ENCODE results near the gene AMH. TPM values are rescaled to one million over a fixed set of nuclear protein-coding genes. Genes with fewer than 3 reads are reported as not detected.

Gene AMH
- polyA plus RNA-seq, 1 of the 3 experiments (the other 2 are of a cell fraction) = 18.1 TPM

DNA sequence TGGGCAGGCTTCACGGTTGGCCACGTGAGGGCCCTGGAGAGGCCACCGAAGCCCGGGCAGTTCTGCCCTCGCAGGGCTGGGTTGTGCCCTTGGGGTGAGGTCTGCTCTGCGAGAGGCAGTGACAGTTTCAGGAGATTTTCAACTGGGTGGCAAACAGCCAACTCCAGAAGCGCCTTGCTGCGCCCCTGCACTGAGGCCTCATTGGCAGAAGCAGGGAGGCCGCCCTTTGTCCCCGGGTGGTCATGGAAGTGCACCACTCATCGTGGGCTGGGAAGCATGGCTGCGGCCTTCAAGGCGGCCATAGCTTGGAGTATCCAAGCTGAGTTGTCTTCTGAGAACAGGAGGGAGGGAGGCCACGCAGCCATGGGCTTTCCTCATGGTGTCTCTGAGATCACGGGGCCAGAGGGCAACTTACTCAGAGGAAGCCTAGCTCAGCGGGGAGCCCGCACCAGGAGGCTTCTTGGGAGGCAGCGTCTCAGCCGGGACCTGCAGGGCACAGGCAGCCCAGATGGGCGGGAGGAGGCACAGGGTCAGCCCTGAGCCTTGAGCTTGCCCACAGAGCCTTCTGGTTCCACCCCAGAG, 27.8 kb upstream of the AMH start:
- ChIA-PET POLR2A (no interaction called here), CTCF (interaction anchor here (0.7 to 3.8 kb wide), 9 partner anchors 8 to 94 kb away, joined by 3 to 31 read pairs (median 5); no protein-coding TSS in a partner anchor)
- TF ChIP-seq, protein P1, sequence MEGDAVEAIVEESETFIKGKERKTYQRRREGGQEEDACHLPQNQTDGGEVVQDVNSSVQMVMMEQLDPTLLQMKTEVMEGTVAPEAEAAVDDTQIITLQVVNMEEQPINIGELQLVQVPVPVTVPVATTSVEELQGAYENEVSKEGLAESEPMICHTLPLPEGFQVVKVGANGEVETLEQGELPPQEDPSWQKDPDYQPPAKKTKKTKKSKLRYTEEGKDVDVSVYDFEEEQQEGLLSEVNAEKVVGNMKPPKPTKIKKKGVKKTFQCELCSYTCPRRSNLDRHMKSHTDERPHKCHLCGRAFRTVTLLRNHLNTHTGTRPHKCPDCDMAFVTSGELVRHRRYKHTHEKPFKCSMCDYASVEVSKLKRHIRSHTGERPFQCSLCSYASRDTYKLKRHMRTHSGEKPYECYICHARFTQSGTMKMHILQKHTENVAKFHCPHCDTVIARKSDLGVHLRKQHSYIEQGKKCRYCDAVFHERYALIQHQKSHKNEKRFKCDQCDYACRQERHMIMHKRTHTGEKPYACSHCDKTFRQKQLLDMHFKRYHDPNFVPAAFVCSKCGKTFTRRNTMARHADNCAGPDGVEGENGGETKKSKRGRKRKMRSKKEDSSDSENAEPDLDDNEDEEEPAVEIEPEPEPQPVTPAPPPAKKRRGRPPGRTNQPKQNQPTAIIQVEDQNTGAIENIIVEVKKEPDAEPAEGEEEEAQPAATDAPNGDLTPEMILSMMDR (IDR thresholded peaks at IDR 0.05) = no peak
- TF ChIP-seq, protein P2, sequence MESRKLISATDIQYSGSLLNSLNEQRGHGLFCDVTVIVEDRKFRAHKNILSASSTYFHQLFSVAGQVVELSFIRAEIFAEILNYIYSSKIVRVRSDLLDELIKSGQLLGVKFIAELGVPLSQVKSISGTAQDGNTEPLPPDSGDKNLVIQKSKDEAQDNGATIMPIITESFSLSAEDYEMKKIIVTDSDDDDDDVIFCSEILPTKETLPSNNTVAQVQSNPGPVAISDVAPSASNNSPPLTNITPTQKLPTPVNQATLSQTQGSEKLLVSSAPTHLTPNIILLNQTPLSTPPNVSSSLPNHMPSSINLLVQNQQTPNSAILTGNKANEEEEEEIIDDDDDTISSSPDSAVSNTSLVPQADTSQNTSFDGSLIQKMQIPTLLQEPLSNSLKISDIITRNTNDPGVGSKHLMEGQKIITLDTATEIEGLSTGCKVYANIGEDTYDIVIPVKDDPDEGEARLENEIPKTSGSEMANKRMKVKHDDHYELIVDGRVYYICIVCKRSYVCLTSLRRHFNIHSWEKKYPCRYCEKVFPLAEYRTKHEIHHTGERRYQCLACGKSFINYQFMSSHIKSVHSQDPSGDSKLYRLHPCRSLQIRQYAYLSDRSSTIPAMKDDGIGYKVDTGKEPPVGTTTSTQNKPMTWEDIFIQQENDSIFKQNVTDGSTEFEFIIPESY (IDR thresholded peaks at IDR 0.05; ENCODE audit: borderline replicate concordance, low read depth) = no peak
- TF ChIP-seq FOSL2 (IDR thresholded peaks at IDR 0.05; ENCODE audit: borderline replicate concordance, low read depth) (no peak), POLR2AphosphoS5 (IDR thresholded peaks at IDR 0.05; ENCODE audit: low read depth, low read length) (no peak), TCF12 (IDR thresholded peaks at IDR 0.05) (no peak), FOXJ3 (CRISPR knock-in tag; IDR thresholded peaks at IDR 0.05) (no peak), RCOR1 (IDR thresholded peaks at IDR 0.05; ENCODE audit: low read length) (no peak), RXRA (IDR thresholded peaks at IDR 0.05; ENCODE audit: borderline replicate concordance, low read depth) (no peak), CHD2 (IDR thresholded peaks at IDR 0.05; ENCODE audit: low read length, partially characterized antibody) (no peak), TAF1 (IDR thresholded peaks at IDR 0.05; ENCODE audit: borderline replicate concordance, low read depth, low read length) (no peak), SIN3A (IDR thresholded peaks at IDR 0.05; ENCODE audit: borderline replicate concordance, low read depth, low read length) (no peak), YY1 (IDR thresholded peaks at IDR 0.05; ENCODE audit: low read depth) (no peak), RAD21 (IDR thresholded peaks at IDR 0.05; ENCODE audit: low read length) (no peak), SMC3 (IDR thresholded peaks at IDR 0.05; ENCODE audit: low read depth, low read length) (no peak), MXI1 (IDR thresholded peaks at IDR 0.05; ENCODE audit: low read depth, low read length) (no peak), GATA2 (CRISPR knock-in tag; IDR thresholded peaks at IDR 0.05) (no peak), EZH2phosphoT487 (IDR thresholded peaks at IDR 0.05; ENCODE audit: borderline replicate concordance, low read depth) (no peak)
- TF ChIP-seq, protein P3, sequence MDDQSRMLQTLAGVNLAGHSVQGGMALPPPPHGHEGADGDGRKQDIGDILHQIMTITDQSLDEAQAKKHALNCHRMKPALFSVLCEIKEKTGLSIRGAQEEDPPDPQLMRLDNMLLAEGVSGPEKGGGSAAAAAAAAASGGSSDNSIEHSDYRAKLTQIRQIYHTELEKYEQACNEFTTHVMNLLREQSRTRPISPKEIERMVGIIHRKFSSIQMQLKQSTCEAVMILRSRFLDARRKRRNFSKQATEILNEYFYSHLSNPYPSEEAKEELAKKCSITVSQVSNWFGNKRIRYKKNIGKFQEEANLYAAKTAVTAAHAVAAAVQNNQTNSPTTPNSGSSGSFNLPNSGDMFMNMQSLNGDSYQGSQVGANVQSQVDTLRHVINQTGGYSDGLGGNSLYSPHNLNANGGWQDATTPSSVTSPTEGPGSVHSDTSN (IDR thresholded peaks at IDR 0.05) = no peak
- TF ChIP-seq, protein P4, sequence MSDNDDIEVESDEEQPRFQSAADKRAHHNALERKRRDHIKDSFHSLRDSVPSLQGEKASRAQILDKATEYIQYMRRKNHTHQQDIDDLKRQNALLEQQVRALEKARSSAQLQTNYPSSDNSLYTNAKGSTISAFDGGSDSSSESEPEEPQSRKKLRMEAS (IDR thresholded peaks at IDR 0.05; ENCODE audit: low read depth) = no peak
- TF ChIP-seq, protein P5, sequence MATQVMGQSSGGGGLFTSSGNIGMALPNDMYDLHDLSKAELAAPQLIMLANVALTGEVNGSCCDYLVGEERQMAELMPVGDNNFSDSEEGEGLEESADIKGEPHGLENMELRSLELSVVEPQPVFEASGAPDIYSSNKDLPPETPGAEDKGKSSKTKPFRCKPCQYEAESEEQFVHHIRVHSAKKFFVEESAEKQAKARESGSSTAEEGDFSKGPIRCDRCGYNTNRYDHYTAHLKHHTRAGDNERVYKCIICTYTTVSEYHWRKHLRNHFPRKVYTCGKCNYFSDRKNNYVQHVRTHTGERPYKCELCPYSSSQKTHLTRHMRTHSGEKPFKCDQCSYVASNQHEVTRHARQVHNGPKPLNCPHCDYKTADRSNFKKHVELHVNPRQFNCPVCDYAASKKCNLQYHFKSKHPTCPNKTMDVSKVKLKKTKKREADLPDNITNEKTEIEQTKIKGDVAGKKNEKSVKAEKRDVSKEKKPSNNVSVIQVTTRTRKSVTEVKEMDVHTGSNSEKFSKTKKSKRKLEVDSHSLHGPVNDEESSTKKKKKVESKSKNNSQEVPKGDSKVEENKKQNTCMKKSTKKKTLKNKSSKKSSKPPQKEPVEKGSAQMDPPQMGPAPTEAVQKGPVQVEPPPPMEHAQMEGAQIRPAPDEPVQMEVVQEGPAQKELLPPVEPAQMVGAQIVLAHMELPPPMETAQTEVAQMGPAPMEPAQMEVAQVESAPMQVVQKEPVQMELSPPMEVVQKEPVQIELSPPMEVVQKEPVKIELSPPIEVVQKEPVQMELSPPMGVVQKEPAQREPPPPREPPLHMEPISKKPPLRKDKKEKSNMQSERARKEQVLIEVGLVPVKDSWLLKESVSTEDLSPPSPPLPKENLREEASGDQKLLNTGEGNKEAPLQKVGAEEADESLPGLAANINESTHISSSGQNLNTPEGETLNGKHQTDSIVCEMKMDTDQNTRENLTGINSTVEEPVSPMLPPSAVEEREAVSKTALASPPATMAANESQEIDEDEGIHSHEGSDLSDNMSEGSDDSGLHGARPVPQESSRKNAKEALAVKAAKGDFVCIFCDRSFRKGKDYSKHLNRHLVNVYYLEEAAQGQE (IDR thresholded peaks at IDR 0.05; ENCODE audit: low read depth, low read length) = no peak
- H3K36me3 ChIP-seq (replicated peaks in 1 of 2; ENCODE audit: control insufficient read depth in 1 of 2, insufficient read depth in 2 of 2, low read length in 1 of 2) = peaks cover 3 to 53% of the 10 kb centered on the region in 2 experiments
- H3K9me3 ChIP-seq = no peaks in the 10 kb centered on the region
- no peak overlapping the region for H2AFZ ChIP-seq (ENCODE audit: low read depth)
- no peaks in the 10 kb centered on the region for H3K27me3 ChIP-seq (ENCODE audit: insufficient read depth)
- 81% methylated on average over 6 of the region's 20 CpGs for WGBS (ENCODE audit: low lambda C conversion rate)
- H3F3A ChIP-seq (replicated peaks; ENCODE audit: insufficient read depth) = no peaks in the 10 kb centered on the region
- DNase-seq = peak; percentile 75
- peaks cover 0 to 13% of the 10 kb centered on the region in 2 experiments; a peak in 1 of 4 replicates for H3K4me1 ChIP-seq (ENCODE audit: control insufficient read depth in 1 of 2, insufficient read depth in 2 of 2, low read depth in 1 of 2, low read length in 1 of 2)
- peak overlapping the region in 1 of 2 experiments; percentile 44; a peak in 2 of 4 replicates for H3K27ac ChIP-seq (ENCODE audit: low read depth in 2 of 2, low read length in 1 of 2)
- H3K9ac ChIP-seq = no peak overlapping the region
- no peak overlapping the region for H3K4me2 ChIP-seq
- H3K9me2 ChIP-seq = no peaks in the 10 kb centered on the region
- no peaks in the 10 kb centered on the region for H4K20me1 ChIP-seq (ENCODE audit: insufficient read depth)
- H3K4me3 ChIP-seq (ENCODE audit: low read depth in 2 of 2, low read length in 1 of 2) = no peak overlapping the region
- no peaks in the 10 kb centered on the region for H3K79me2 ChIP-seq (ENCODE audit: insufficient read depth)
